DMS114 treated with DMSO at 0.1 percent for 48 hours (cell line): ENCODE measurements around the gene DCAF15.

Experiments used
- DNase-seq: peaks from one replicate; lab custom pipeline; 2025; ENCODE audit not compliant: unreplicated experiment; lab: John Stamatoyannopoulos, UW

Gene DCAF15

DNA sequence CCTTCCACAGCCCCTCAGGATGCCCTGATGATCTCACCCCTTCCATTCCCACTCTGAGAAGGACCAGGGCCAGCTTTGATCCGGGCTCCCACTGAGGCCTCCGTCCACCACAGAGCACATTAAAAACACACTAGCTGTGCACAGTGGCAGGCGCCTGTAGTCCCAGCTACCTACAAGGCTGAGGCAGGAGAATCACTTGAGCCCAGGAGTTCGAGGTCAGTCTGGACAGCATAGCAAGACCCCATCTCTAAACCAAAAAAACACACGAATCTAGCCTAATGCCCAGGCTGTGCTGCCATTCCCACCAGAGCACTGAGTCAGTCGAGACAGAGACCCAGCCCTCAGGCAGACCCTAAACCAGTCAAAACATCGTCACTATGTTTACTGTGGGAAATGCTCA, 39.7 kb downstream of the DCAF15 start:
- DNase-seq: no peak

DNA sequence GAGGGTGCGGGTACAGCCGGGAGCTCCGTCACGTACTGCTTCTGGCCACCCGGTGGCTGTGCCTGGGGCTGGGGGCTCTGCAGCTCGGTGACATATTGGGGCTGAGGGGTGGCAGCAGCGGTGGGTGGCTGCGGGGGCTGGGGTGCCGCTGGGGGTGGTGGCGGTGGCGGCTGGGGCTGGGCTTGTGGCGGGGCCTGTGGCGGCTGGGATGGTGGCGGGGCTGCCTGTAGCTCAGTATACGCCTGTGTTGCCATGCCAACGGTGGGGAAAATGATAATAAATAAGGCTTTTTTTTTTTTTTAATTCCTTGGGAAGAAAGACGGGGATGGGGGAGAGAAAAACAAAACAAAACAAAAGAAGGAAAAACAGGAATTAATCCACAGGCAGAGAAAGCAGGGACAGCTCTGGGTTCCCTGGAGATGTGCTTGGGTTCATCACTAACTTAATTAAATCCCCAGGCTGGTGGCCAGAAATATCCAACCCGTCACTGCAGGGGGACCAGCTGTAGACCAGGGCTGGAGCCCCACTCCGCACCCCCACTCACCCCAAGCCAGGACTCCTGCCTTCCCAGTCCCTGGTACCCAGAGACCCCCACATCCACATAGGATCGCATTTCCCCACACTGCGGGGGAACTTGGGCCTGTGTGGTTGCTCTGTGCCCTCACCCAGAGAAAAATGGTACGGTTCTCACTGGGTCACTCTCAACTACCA, 41.4 kb downstream of the DCAF15 start:
- DNase-seq: no peak

DNA sequence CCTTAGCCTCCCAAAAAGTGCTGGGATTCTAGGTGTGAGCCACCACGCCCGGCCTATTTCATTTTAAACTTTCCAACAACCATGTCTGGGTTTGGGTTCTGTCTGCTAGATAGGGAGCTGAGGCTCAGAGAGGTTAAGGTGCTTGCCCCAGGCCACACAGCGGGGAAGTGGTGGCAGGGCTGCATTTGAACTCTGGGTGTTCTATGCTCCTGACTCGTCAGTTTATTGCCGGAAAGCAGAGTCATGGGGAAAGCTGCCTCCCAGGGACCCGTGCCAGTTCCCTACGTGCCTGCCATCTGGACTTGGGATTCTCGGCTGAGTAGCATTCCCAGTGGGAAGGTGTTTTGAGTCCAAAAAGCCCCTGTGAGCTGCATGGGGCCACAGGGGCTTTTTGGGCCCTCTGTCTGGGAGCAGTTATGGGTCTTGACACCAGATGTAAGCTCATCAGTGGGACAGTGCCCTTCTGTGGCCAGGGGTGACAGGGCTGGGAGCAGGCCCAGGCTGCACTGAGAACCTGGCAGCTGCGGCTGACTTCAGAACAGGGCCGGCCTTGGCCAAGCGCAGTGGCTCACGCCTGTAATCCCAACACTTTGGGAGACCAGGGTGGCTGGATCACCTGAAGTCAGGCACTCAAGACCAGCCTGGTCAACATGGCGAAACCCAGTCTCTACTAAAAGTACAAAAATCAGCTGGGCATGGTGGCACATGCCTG, 42.9 kb downstream of the DCAF15 start:
- DNase-seq: no peak

DNA sequence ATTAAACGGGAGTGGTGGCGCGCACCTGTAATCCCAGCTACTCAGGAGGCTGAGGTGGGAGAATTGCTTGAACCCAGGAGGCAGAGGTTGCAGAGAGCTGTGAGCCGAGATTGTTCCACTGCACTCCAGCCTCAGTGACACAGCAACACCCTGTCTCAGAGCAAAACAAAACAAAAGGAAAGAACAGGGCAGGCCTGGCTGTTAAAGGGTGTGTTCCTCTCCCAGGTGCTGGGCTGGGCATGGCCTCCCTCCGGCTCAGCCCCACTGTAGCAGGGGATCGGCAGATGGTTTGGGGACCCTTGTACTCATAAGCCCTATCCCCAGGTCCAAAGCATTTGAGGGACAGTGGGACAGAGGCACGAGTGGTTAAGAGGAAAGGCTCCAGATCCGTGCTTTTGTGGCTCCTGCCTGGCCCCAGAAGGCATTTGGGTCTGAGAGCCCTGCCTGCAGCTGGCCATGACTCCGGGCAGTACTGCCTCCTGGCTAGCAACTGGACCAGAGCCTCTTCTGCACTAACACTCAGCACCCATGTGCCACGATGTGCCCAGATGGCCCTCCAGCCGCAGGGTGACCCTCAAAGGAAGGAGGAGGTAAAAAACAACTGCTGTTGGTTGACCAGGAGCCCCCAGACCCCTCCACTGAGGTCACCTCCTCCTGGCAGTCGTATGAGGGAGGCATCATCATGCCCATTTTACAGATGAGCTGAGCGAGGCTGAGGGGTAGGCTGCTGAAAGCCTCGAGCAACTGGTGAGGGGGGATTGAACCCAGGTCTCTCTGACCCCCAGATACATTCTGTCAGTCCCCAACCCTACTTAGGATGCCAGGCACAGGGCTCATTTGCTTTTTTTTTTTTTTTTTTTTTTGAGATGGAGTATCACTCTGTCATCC, 43.8 kb downstream of the DCAF15 start:
- DNase-seq: no peak

DNA sequence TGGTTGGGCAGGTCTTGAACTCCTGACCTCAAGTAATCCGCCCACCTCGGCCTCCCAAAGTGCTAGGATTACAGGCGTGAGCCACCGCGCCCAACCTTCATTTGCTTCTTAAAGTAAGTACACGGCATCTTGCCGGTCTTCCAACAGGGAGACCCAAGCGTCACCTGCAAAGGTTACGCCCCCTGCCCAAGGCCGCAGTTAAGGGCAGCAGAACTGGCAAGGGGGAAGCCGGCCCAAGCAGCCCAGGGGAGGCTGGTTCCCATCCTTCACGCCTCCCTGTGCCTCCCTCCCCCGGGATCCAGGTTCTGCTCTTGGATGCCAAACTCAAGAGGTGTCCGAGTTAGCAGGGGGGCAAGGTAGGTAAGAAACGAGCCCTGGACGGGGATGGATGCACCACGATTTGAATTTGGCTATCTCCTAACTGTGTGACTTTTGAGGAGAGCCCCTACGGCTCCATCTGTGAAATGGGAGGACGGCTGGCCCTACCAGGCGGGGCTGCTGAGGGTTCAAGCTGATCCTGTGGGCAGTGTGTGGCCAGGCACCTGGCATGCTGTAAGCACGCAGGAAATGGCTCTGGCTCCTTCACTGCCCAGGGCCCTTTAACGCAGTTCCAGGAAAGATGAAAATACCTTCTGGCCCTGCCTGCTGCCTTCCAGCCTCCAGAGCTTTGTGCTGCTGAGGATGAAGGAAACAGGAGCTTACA, 44.8 kb downstream of the DCAF15 start:
- no peak for DNase-seq

DNA sequence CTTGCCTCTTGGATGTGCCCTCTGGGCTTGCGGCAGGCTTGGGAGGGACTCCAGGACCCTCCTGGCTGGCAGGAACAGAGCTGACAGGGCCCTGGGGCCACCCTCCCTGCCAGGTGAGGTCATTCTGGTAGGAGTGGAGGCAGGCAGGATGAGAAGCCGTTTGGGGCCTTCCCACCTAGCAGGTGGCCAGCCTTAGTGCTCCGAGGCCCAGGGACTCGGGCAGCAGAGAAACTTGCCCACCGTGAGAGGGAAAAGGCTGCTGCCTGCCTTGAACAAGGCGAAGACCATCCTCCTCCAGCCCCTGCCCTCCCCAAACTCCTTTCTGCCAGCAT, 45.3 kb downstream of the DCAF15 start:
- DNase-seq: no peak

DNA sequence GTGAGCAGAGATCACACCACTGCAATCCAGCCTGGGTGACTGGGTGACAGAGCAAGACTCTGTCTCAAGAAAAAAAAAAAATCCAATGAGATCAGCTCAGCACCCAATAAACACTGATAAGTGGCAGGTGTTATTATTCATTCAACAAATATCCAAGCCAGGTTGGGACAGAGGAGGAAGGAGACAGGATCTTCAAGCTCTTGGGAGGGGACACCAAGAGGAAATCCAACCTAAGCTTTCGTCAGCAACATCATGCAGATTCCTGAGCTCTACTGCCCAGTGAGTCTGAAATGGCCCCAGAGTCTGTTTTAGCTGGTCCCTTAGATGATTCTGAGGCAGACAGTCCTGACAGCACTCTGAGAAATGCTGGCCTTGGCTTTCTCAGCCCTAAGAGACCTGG, 46.1 kb downstream of the DCAF15 start:
- DNase-seq: no peak

DNA sequence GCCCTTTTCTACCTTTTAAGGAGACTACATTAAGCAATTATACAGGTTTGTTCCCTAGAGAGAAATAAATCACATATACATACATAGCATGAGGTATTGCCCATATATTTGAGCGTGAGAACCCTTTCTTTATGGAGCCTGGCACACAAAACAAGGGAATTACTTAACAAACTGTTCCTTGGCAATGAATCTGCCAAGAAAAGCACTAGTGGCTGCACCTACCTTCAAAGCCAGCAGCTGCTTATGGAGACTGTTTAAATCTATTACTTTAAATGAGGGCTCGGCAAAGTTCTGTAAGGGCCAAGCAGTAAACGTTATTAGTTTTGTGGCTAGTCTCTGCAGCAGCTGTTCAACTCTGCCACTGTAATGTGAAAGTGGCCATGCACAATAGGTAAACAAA, 46.8 kb downstream of the DCAF15 start:
- DNase-seq: no peak

DNA sequence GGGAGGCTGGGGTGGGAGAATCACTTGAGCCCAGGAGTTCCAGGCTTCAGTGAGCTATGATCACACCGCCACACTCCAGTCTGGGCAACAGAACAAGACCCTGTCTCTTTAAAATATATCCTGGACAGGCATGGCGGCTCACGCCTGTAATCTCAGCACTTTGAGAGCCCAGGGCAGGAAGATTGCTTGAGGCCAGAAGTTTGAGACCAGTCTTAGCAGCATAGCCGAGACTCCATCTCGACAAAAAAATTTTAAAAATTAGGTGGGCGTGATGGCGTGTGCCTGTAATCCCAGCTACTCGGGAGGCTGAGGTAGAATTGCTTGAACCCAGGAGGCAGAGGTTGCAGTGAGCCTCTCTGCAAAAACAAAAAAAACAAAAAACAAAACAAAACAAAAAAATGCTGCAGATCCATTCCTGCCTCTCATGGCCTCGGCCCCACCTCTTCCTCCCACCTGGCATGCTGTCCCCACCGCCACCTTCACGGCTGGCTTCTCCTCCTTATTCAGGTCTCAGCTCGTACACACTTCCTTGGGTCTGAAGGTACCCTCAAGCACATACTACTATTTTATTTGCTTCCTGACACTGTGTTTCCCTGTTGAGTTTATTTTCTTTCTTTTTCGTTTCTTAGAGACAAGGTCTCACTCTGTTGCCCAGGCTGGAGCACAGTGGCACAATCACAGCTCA, 48.5 kb downstream of the DCAF15 start:
- no peak for DNase-seq

DNA sequence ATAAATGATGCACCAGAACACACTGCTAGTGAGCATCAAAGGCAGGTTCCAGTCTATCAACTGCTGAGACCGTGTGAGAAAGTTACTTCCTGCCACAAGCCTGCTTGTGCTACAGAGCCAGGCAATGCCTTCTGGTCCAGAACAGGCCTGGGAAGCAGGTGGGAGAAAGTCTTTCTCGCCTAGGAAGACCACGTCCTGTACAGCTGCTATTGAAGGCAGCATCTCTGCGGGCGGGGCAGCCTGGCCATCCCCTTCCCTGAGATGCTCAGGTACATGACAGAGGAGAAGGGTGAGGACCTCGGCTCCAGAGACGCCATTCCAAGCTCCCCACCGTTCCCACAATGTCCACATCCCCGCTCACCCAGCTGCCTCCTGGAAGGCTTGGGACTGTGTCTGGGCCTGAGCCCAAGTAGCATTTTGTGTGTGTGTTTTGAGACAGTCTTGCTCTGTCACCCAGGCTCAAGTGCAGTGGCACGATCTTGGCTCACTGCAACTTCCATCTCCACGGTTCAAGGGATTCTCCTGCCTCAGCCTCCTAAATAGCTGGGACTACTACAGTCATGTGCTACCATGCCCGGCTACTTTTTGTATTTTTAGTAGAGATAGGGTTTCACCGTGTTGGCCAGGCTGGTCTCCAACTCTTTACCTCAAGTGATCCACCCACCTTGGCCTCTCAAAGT, 50.4 kb downstream of the DCAF15 start:
- no peak for DNase-seq

DNA sequence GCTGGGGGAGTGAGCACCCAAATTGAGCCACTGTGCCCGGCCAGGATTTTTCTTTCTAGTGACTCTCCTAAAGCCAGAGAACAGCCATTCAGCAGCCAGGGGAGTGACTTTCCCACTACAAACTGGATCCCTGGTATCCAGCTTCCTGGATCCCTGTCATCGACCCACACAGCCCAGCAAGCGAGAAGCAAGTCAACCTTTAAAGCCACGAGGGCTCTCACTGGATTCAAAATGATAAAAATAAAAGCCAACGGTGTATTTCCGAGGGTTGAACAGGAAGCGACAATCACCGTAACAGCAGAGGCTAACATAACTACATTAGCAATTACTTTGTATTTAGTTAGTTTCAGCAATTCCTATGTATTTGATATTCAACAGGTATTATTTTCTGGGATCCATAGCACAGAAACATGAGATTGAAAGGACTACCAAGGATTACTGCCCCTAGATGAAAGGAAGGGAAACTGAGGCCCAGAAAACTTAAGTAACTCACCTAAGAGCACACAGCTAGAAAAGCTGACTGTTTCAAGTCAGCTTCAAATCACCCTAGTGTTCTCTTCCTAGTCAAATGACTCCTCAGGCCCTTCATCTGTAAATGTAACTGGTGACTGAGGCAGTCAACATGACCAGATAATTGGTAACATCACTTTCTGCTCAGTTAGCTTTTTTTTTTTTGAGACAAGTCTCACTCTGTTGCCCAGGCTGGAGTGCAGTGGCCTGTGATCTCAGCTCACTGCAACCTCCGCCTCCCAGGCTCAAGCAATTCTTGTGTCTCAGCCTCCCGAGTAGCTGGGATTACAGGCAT, 51.1 kb downstream of the DCAF15 start:
- DNase-seq: no peak

DNA sequence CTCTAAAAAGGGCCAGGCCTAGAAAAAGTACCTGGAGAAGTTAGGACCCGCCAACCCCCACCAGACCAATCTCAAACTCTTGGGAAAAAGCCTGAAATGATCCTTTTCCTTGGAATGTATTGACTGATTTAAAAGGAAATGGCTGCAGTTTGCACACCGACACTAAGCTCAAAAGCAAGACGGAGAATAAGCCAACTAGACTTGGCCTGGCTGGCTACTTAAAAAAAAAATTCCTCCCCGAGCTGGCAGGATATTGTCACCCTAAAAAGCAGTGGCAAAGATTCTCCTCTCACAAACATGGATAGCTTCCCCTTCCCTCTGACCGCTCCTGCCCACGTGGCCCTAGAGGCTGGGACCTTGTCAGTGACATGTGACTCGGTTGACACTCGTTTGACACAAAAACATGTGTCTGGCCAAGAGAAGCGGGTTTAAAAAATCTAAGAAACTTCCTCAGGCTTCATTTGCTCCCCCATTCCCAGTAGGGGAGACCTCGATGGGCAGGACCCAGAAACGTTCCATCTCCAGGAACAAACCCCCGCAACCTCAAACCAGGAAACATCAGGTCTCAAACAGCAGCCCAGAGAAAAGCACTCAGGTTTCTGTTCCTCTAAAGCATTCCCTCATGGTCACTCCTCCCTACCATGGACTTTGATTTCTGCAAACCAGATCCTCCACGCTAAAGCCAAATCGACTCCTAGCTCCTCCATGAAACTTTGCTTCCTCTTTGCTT, 52.5 kb downstream of the DCAF15 start:
- DNase-seq: peak; percentile 6

DNA sequence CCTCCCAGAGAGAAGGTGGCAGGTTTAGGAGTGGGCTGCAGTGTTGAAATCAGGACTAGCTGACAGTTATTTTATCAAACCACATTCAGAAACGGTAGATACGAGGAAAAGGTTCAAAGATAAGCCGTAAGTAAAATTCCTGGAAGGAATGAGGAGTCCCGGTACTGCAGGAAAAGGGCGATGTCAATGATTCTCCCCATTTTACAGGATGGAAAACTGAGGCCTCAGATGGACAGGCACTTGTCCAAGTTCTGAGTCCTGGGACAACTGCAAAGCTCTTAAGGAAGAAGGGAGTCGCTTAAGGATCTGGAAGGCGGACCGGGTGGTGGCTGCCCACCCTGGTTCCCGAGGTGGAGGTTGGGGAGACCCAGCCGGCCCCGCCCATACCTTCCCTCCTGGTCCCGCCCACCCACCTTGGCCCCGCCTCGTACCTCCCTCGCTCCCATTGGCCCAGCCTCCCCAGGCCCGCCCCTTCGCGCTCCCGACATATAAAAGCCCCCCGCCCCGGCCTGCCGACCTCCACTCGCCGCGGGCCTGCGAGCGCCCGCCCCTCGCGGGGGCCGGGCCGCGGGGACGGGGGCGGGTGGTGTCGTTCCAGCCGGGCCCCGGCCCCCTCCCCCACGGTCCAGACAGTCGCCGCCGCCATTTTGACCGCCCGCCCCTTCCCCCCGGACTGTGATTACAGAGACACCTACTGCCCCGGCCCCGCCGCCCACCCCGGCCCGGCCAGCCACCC, 53.2 kb downstream of the DCAF15 start:
- peak; percentile 22 for DNase-seq

DNA sequence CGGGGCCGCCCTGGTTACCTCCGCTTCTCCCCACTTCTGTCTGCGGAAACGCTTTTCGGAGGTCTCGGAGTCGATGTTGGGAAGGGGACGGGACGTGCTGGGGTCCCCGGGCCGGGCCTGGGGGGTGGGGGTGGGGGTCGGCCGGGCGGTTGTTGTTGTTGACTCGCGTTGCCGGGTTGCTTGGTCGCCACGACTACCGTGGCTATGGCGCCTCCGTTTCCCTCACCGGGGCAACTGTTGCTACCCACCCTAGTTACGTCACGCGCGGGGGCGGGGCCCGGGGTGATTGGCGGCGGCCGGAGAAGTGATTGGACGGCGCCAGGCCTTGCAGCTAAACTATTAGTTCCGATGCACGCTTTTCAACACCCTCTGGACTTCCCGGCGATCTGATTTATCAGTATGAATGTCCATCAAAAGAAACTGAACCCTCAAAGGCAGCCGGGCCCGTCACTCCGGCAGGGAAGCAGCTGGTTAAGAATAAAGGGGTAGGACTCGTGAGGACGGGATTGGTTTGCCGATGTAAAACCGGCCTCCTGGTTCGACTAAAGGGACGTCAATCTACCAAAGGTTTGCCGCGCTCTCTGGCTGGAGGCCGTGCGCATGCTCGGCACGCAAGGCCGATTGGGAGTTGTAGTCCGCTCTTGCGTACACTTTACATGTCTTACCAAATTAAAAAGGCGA, 53.9 kb downstream of the DCAF15 start, which contains the start of gene RFX1:
TSS of gene RFX1 (minus strand) at position 236 of the 681 bp plus-strand sequence. CDS start 12,477 bp downstream, outside the sequence.
- DNase-seq: peak; percentile 97

DNA sequence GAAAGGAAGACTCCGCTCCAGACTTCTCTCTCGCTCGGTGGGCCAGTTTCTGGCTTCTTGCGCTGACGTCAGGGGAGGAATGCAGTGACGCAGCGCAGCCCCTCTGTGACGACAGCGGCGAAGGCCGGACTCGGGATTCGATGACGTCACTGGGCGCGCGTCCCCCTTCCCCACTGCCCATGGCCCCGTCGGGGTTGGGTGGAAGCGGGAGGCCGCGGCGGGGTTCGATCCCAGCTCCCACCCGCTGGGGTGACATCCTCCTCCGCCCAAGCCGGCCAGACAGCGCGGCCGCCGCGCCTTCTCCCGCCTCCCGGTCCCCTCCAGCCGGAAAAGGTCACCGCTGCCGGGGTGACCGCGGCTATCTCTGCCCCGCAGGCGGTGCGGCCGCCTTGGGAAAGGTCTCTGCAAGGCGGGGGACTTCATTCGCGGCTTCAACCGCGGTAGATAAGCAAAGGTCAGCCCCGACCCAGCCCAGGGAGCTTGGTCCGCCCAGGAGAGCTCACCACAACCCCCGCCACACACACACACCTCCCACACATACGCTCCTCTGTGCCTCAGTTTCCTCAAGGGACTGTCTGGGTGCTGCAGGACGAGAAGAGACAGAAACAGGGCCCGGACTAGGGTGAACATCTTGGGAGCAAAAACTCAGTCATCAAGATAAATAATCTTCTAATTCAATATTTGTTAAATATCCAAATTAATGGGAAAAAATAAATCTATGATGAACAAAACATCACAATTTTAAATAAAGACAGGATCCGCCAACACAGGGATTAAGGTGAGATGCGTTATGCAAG, 54.7 kb downstream of the DCAF15 start:
- DNase-seq: no peak
